HG02852 (cell line): ENCODE data around the gene ZNF471.
A peak's percentile ranks its signal among the peaks of the same experiment; 100 is the strongest.

Experiments
- ATAC-seq: cut with Tn5 transposase; IDR thresholded peaks from one replicate; pipeline ENCODE4 v1.9.1; 2021; ENCODE audit warnings: mild to moderate bottlenecking, moderate library complexity; ENCODE audit not compliant: unreplicated experiment

Gene ZNF471

DNA sequence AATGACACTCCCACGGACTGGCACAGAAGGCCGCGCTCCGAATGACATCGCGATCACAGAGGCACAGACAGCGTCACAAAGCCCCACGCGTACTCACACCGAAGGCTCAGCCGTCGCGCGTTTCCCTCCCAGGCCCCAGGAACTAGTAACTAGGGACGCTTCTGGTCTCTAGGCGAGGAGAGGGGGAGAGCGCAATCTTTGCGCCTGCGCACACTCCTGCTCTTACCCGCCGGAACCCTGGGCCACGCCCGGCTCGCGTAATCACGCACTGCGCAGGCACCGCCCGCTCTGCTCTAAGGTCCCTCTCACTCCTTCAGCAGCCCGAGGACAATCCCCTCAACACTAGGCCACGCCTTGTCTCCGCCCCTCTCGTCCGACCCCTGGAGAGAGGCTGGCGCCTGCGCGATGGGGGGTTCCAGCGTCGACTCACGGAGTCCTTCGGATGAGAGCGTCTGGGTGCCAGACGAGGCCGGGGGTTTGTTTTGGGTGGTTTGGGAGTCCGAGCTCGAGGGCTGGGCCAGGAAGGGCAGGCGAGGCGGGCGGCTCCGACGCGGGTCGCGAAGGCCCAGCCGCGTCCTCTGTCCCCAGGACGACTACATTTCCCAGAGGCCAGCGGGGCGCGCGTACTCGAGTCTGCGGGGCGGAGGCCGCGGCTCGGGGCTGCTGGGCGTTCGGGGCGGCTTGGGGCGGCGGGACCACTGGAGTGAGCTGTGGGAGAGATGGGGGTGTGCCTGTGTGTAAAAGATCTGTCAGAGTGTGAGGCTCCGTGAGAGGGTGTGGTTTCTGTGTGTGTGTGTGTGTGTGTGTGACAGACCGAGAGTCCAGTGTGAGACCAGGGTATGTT, at the start of gene ZNF471:
Gene ZNF471, plus strand, starts transcription at position 410 of the 844 bp plus-strand sequence. CDS start 3,717 bp downstream, outside the sequence.
- peak; percentile 72 for ATAC-seq

DNA sequence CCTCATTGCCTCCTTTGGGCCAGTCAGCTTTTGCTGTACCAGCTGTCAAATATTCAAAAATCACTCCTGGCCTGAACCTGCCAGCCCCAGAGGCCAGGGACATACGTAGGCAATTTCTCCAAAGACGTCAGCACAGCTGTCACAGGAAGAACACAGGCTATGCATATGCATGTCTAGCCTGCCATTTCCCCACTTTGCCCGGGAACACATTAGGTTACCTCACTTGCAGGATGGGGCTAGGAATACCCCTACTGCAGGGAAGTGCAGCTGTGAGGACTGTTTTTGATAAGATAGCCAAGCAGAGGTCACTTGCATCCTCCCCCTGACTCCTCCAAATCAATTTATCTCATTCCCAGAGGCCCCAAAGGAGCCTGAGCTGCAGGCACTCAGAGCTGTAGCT, 33.3 kb upstream of the ZNF471 start:
- no peak for ATAC-seq

DNA sequence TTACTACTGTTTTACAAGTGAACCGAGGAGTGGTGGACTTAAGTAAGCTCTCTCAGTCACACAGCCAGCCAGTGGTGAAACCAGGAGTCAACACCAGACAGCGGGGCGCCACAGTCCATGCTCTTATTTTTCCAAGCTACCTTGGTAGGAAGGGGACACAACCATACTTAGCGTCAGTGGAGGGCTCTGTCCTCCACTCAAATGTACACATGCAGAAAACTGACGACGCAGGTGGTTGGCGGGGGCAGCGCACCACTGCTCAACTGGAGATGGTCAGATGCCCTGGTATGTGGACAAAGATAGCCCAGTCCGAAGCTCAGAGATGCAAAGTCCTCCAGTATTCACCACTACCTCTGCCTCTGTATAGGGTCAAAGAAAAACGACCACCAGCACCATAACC, 31.6 kb upstream of the ZNF471 start:
- ATAC-seq: no peak

DNA sequence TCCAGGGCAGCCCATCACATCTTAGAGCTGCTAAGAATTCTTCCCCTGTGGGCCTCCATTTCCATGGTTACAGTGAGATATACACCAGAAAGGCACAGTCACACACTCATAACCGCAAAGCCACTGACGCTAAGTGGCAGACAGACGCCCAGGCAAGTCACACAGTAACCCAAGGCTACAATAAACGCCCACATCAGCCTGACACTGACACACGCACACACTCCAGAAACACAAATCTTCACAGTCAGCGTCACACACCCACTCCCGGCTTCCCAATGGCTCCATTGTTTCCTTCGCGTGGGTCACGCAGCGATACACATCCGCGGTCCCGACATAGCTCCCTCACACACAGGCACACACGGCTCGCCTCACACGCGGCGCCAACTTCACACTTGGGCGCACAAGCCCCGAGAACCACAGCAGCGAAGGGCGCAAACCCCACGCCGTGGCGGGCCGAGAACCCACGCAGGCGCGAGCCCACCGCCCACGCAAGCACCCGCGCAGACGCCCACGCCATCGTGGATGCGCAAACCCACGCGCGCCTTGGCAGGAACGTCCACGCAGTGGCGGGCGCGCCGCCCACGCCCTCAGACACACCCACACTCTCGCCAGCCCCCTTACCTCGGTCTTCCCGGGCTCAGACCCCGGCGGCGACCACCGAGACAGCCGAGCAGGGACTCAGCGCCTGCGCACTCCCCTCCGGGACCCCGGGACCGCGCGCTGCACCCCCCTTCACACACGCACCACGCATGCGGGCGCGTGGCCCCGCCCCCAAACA, 30.8 kb upstream of the ZNF471 start, which contains the start of gene ZNF667:
Gene ZNF667, minus strand, starts transcription at position 695 of the 778 bp plus-strand sequence. CDS start 14,975 bp downstream, outside the sequence.
- no peak for ATAC-seq

DNA sequence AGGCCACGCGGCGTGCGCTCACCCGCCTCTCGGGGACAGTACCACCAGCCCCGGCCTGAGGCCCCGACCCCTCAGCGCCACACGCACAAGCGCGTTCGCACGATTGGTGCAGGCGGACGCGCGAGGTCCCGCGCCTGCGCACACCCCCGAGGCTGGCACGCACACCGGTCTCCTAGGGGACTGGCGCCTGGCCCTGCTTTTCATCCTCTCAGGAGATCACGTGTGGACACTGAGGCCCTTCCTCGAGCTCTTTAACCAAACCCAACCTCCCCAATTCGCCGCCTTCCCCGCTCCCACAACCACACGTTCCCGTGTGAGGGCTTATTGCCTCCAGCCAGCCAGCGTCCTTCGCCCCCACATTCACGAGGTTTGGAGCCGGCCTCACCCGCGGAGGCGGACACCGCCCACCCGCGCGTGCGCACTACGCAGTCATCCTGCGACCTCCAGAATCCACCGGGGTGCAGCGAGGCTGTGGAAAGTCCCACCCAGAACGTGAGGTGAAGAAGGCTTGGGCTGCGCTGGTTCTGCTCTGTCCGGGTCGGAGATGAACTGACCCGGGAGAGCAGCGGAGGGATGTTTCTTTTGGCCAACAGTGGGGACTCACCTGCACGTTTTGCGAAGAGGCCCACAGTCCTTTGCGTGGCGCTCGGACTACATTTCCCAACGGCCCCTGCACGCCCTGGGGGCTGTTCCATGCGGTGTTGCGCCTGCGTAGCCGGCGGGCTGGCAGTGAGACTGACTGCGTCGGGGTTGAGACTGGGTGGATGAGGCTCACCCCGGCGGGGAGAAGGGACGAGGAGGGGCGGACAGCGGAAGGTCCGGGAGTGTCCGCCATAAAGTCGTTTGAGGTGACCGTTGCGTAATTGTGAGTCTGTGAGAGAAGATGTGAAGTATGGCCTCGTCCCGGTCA, 30.0 kb upstream of the ZNF471 start:
- ATAC-seq: no peak

DNA sequence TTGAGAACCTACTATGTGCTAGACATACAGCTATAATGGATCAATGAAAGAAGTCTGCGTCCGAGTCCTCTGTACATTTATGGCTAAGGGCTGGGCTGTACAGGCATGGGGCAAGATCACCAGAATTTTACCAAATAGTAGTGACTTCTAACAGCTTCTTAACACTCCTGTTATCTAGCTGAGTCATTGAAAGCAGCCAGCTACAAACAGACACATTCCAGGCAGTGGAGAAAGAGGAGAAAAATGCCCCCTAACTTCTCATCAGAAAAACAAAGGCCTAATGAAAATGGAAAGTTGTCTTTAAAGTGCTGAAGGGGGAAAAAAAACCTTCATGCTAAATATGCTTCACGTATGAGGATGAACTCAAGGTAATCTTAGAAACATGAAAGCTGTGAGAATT, 16.3 kb upstream of the ZNF471 start:
- ATAC-seq: no peak

DNA sequence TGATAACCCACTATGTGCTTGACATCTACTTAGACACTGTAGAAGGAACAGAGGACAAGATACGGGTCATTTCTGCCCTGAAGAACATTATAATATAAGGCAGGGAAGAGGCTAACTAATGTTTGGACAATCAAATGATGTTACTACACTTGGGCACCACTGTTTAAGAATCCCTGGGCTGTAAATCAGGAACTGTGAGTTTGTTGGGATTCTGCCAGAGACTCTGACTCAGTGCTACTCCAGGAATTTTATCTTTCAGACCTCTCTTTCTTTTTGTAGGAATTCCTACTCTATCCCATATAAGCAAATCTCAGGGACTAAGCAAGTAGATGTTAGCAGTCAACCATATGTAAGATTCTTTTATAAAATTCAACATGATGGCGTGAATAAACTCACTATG, 3.1 kb upstream of the ZNF471 start:
- no peak for ATAC-seq

DNA sequence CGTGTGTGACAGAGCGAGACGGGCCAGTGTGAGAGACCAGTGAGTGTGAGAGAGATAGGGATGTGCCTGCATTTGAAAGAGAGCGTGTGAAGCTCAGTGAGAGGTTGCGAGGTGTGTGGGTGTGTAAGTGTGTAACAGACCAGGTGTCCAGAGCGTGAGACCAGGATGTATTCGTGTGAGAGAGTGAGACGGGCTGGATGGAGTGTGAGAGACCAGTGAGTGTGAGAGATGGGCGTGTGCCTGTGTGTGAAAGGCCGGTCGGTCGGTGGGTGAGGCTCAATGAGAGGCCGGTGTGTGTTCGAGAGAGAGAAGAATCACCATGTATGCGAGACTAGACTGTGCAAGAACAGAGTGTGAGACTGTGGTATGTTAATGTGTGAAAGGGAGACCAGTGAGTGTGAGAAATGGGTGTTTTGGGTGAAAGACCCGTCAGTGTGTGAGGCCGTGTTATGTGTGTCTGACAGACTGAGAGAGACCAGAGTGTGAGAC, 679 bp downstream of the ZNF471 start:
- ATAC-seq: no peak

DNA sequence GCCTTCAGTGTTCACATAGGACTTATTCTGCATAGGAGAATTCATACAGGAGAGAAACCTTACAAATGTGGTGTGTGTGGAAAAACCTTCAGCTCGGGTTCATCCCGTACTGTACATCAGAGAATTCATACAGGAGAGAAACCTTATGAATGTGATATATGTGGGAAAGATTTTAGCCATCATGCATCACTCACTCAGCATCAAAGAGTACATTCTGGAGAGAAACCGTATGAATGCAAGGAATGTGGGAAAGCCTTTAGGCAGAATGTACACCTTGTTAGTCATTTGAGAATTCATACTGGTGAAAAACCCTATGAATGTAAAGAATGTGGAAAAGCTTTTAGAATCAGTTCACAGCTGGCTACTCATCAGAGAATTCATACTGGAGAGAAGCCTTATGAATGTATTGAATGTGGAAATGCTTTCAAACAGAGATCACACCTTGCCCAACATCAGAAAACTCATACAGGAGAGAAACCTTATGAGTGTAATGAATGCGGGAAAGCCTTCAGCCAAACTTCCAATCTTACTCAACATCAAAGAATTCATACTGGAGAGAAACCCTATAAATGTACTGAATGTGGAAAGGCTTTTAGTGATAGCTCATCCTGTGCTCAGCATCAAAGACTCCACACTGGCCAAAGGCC, 17.7 kb downstream of the ZNF471 start:
- ATAC-seq: no peak

DNA sequence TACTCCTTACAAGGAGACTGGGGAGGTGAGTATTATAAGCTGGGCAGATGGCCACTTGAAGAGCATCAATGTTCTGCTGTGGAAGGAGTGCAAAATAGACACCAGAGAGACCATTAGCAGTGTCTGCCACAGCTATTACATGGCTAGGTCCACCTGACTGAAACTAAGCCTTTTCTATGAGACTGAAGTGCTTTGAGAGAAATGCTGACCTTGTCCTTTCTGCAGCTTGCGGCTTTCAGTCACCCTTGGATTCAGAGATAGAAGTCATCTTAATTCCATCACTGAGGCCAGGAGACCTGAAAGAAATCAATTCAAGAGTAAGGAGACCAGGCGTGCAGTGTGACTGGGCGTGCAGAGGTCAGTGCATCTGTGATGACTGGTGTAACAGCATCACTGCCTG, 29.8 kb downstream of the ZNF471 start:
- no peak for ATAC-seq

DNA sequence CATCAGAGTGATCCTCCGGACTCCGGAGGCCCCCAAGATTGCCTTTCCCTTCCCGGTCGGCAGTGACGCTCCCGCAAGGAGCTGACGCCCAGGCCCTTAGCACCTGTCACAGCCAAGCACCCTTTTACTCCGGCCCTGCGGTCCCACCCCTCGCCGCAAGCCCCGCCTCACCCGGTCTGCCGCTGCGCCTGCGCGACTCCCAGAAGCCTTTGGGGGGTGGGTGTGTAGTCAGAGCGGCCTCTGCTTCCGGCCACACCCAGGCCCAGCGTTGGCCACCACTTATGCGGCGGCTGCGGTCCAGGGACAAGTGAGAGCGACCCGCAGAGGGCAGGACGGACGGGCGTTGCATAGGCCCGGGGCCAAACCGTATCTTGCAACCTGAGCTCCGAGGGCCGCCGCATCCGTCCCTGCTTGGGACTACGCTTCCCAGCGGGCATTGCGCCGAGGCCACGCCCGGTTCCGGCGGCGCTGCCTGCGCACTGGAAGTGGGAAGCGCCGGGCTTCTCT, 30.7 kb downstream of the ZNF471 start:
- ATAC-seq: peak; percentile 94

DNA sequence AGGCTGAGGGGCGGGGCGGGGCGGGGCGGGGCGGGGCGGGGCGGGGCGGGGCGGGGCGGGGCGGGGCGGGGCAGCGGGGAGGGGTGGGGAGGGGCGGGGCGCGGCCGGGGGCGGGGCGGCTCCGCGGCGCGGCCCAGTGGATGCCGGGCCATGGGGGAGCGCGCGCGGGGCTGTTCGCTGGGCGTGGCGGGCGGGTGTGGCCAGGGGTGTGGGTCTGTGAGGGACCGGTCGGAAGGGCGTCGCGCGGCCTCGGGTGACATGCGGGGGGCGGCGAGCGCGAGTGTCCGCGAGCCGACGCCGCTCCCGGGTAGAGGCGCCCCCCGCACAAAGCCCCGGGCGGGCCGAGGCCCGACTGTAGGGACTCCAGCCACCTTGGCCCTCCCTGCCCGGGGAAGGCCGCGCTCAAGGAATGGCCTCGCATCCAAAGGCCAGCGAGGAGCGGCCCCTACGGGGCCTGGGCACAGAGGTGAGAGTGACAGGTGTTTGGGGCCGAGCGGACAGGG, 31.2 kb downstream of the ZNF471 start, which contains the start of gene ZFP28:
Gene ZFP28, plus strand, starts transcription at position 188 of the 503 bp plus-strand sequence. Its CDS starts 71 bp downstream, at position 259.
- ATAC-seq: peak; percentile 59

DNA sequence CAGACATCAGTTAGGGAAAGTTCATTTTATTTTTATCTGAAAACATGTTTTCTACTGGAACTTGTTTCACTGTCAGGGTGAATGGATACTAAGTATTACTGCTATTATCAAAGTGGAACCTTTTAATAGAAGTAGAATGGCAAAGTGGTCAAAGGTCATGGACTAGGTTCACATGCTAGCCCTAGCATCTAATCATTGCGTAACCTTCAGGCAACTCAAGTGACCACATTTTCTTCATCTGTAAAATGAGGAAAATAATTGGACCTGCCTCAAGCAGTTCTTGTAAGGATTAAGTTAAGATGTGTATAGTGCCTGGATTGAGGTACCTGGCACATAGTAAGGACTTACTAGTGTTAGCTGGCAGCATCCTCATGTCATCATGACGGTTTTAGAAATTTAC, 36.1 kb downstream of the ZNF471 start:
- ATAC-seq: no peak

DNA sequence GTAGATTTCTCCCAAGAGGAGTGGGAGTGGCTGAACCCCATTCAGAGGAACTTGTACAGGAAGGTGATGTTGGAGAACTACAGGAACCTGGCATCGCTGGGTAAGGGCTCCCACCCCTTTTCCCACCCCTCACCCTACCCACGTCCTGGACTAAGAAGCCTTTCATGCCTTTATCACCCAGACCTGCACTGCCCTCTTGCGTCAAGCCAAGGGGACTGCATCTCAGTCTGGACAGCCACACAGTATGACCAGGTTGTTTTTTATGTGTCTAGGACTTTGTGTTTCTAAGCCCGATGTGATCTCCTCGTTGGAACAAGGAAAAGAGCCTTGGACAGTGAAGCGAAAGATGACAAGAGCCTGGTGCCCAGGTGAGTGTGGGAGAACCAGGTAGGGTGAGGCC, 39.9 kb downstream of the ZNF471 start:
- ATAC-seq: no peak

DNA sequence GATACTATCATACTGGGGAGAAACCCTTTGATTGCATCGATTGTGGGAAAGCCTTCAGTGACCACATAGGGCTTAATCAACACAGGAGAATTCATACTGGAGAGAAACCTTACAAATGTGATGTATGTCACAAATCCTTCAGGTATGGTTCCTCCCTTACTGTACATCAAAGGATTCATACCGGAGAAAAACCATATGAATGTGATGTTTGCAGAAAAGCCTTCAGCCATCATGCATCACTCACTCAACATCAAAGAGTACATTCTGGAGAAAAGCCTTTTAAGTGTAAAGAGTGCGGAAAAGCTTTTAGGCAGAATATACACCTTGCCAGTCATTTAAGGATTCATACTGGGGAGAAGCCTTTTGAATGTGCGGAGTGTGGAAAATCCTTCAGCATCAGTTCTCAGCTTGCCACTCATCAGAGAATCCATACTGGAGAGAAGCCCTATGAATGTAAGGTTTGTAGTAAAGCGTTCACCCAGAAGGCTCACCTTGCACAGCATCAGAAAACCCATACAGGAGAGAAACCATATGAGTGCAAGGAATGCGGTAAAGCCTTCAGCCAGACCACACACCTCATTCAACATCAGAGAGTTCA, 46.7 kb downstream of the ZNF471 start:
- ATAC-seq: no peak

DNA sequence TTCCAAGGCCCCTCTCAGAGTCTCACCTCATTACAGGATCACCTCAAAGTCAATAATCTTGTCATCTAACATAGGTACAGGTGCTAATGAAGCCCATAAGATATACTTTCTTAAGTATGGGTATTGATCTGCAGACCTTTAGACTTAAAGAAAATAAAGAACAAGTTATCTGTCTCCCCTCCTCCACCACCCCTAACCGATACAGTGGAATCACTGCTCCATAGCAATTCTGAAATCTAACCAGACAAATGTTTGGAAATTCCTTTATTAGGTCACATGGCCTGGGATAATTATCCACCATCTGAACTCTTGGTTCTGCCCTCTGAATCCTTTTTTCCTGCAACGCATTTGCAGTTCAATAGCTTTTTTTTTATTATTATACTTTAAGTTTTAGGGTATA, 55.1 kb downstream of the ZNF471 start:
- no peak for ATAC-seq

DNA sequence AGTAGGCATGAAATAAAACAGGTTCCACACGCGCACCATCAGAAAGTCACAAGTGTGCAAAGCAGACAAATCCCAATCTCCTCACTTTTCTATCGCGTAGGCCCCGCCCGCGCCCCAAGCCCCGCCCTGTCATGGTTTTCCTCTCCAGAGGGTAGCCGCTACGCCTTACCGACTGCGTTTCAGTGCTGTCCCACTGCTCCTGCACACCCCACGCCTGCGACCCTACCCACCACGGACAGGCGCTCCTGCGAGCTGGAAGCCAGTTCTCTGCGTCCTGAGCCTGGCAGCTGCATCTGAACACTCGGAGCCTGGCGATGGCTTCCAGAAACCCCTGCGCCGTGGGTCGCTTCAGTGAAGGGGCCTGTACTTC, 59.2 kb downstream of the ZNF471 start:
- ATAC-seq: peak; percentile 29

DNA sequence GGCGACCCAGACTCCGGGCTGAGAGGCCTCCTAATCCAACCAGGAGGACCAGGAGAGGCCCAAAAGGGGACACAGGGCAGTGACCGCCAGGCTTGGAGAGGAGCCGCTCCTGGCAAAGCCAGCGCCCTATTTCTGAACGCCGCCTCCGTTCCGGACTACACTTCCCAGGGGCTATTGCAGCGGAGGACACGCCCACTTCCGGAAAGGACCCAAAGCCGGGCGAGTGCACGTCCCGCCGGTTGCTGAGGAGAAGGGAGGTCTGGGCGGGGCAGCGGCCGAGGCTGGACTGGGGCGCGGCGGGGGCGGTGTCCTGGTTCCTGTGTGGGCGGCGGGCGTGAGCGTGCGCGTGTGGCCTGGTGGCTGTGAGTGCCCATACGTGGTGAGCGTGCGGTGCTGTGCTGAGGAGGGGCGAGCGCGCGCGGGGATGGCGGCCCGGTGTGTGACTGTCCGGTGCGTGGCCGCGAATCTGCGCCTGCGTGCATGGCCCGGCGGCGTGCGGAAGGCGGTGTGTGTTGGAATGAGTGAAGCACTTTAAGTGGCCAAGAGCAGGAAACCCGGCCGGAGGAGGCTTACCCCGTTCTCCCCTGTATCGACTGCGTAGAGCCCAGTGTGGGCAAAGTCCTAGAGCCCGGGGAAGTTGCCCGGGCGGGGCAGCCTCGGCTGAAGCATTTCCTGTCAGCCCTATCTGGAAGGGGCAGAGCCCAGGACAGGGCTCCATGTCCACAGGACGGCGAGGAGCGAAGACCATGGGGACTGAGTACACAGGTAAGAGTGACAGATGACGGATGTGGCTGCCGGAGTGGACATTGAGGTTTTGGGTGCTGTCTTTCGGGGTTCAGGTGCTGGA, 59.8 kb downstream of the ZNF471 start, which contains the start of gene ZNF470:
Gene ZNF470, plus strand, starts transcription at position 195 of the 847 bp plus-strand sequence. CDS start 2,844 bp downstream, outside the sequence.
- peak; percentile 98 for ATAC-seq
